Brain microvascular endothelial cell (primary cell): Measurements from ENCODE around the gene LMBRD2.

Source experiments
- DNase-seq: peaks from one replicate; pipeline ENCODE4 v3.0.0-alpha.2; 2020
- H3K27ac ChIP-seq: fragments of 250-450 bp; sonication (Bioruptor Pico); 2 replicates; pipeline ENCODE4 v1.5.1; 2020; ENCODE audit warnings: mild to moderate bottlenecking, moderate library complexity
- H3K27me3 ChIP-seq: fragments of 250-450 bp; sonication (Bioruptor Pico); replicated peaks from 2 replicates; pipeline ENCODE4 v1.5.1; 2020; ENCODE audit warnings: mild to moderate bottlenecking
- H3K36me3 ChIP-seq: fragments of 250-450 bp; sonication (Bioruptor Pico); replicated peaks from 2 replicates; pipeline ENCODE4 v1.5.1; 2020; ENCODE audit warnings: mild to moderate bottlenecking
- H3K4me3 ChIP-seq: 2 replicates; pipeline ENCODE4 v1.5.1; 2011; ENCODE audit warnings: low read depth, mild to moderate bottlenecking, control low read depth, low read length, moderate library complexity
- CTCF ChIP-seq: IDR thresholded peaks from 2 replicates; pipeline ENCODE4 v1.5.1; 2011; ENCODE audit warnings: low read depth, mild to moderate bottlenecking, moderate library complexity, low read length, control low read depth, inconsistent platforms; ENCODE audit errors: missing control alignments
- in situ Hi-C: cut with HindIII; loops from 2 replicates; pipeline ENCODE4 v1.10.0; 2017; ENCODE audit warnings: low sequenced_read_pairs, low pct_ligation_motif_present

Gene LMBRD2

GRCh38 chr5:36181774-36182173 is 30.1 kb upstream of the LMBRD2 start:
- in situ Hi-C loops, result no loop called here
- no peak for TF ChIP-seq CTCF
- no peak for DNase-seq
- Histone ChIP-seq H3K27ac (no peak overlapping the region), H3K36me3 (peaks cover 7% of the 10 kb centered on the region), H3K27me3 (no peaks in the 10 kb centered on the region), H3K4me3 (no peak overlapping the region)

- Histone ChIP-seq H3K36me3 (peaks cover 7% of the 10 kb centered on the region), H3K4me3 (no peak overlapping the region), H3K27ac (no peak overlapping the region), H3K27me3 (no peaks in the 10 kb centered on the region)
- in situ Hi-C loops, result no loop called here
- TF ChIP-seq CTCF, result no peak
- no peak for DNase-seq
Measured at GRCh38 chr5:36180556-36181350, 29.1 kb upstream of the LMBRD2 start.

- Histone ChIP-seq H3K4me3 (no peak overlapping the region), H3K27ac (no peak overlapping the region), H3K27me3 (no peaks in the 10 kb centered on the region), H3K36me3 (peaks cover 8% of the 10 kb centered on the region)
- DNase-seq, result no peak
- in situ Hi-C loops, result no loop called here
- no peak for TF ChIP-seq CTCF
Measured at GRCh38 chr5:36179950-36180349, 28.3 kb upstream of the LMBRD2 start.

GRCh38 chr5:36178524-36178890 is 26.8 kb upstream of the LMBRD2 start:
- H3K27me3 ChIP-seq, result no peaks in the 10 kb centered on the region
- peaks cover 11% of the 10 kb centered on the region for H3K36me3 ChIP-seq
- in situ Hi-C loops, result no loop called here
- no peak for DNase-seq
- H3K4me3 ChIP-seq, result no peak overlapping the region
- TF ChIP-seq CTCF, result no peak
- H3K27ac ChIP-seq, result no peak overlapping the region

GRCh38 chr5:36177715-36178523 is 26.2 kb upstream of the LMBRD2 start:
- H3K4me3 ChIP-seq, result no peak overlapping the region
- no peak overlapping the region for H3K27ac ChIP-seq
- no peaks in the 10 kb centered on the region for H3K27me3 ChIP-seq
- in situ Hi-C loops, result no loop called here
- peak; percentile 49 for TF ChIP-seq CTCF
- peak; percentile 24 for DNase-seq
- peaks cover 14% of the 10 kb centered on the region for H3K36me3 ChIP-seq
